Activated naive CD8-positive, alpha-beta T cell (primary cell): ENCODE results near the gene SCUBE2.

Experiments used
- H3K27ac Mint-ChIP-seq: one replicate; pipeline ENCODE4 v1.8.0; 2021; ENCODE audit warnings: mixed read lengths
- H3K27me3 Mint-ChIP-seq: one replicate; pipeline ENCODE4 v1.8.0; 2021; ENCODE audit warnings: mixed read lengths
- H3K36me3 Mint-ChIP-seq: one replicate; pipeline ENCODE4 v1.8.0; 2021; ENCODE audit warnings: mixed read lengths
- H3K4me1 Mint-ChIP-seq: one replicate; pipeline ENCODE4 v1.8.0; 2021; ENCODE audit warnings: low read depth, mixed read lengths
- H3K4me3 Mint-ChIP-seq: one replicate; pipeline ENCODE4 v1.8.0; 2021; ENCODE audit warnings: mild to moderate bottlenecking, mixed read lengths
- H3K9me3 Mint-ChIP-seq: one replicate; pipeline ENCODE4 v1.8.0; 2021; ENCODE audit warnings: low read depth, mixed read lengths

The SCUBE2 gene

GRCh38 chr11:9091044-9091922 lies at the start of gene SCUBE2:
SCUBE2 (minus strand) TSS chr11:9091599; CDS start chr11:9091528, 71 bp downstream.
- Mint-ChIP-seq H3K27ac (no peak within 1 kb of the TSS), H3K4me3 (peak within 1 kb of the TSS; percentile 73)

GRCh38 chr11:9141186-9141585 lies 49.8 kb upstream of the SCUBE2 start:
- Mint-ChIP-seq H3K9me3 (no peaks in the 10 kb centered on the region), H3K27me3 (no peaks in the 10 kb centered on the region), H3K4me1 (peaks cover 25% of the 10 kb centered on the region), H3K27ac (peak overlapping the region; percentile 50), H3K4me3 (no peak overlapping the region), H3K36me3 (peaks cover 11% of the 10 kb centered on the region)

More at GRCh38 chr11:9091044-9091922, at the start of gene SCUBE2:
- Mint-ChIP-seq H3K4me1 (peaks cover 7% of the 10 kb centered on the region), H3K27me3 (peaks cover 34% of the 10 kb centered on the region), H3K36me3 (no peaks in the 10 kb centered on the region), H3K9me3 (no peaks in the 10 kb centered on the region)

DNA sequence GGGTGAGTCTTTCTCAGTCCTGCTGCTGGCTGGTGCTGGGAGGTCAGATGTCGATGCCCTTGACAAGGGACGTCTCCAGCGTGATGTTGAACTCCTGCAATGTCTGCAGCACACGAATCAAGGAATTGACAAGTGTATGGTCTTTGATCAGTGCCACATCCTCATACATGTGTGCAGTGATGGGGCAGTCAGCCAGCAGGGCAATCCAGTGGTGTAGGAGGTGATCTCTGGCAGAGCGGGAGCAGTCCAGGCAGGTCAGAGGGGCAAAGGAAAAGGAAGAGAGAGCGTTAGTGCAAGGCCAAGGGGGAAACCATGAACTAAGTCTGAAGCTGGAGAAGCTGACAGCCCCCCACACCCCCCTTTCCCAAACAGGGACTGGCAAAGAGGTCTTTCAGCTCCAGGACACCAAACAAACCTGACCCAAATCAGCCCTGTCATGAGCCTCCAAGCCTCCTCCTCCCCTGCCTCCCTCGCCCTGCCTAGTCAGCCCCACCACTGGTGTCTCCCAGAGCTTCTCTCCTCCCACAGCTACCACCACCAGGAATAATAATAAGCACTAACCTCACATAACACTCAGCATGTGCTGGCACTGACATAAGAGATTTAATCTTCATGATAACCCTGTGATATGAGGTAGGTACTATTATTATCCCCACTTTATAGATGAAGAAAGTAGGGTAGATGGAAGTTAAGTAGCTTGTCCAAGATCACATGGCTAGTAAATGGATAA lies 48.4 kb upstream of the SCUBE2 start:
- H3K36me3 Mint-ChIP-seq = peaks cover 8% of the 10 kb centered on the region
- H3K4me1 Mint-ChIP-seq = peaks cover 22% of the 10 kb centered on the region
- H3K4me3 Mint-ChIP-seq = no peak overlapping the region
- peak overlapping the region; percentile 25 for H3K27ac Mint-ChIP-seq
- no peaks in the 10 kb centered on the region for H3K9me3 Mint-ChIP-seq
- H3K27me3 Mint-ChIP-seq = no peaks in the 10 kb centered on the region

DNA sequence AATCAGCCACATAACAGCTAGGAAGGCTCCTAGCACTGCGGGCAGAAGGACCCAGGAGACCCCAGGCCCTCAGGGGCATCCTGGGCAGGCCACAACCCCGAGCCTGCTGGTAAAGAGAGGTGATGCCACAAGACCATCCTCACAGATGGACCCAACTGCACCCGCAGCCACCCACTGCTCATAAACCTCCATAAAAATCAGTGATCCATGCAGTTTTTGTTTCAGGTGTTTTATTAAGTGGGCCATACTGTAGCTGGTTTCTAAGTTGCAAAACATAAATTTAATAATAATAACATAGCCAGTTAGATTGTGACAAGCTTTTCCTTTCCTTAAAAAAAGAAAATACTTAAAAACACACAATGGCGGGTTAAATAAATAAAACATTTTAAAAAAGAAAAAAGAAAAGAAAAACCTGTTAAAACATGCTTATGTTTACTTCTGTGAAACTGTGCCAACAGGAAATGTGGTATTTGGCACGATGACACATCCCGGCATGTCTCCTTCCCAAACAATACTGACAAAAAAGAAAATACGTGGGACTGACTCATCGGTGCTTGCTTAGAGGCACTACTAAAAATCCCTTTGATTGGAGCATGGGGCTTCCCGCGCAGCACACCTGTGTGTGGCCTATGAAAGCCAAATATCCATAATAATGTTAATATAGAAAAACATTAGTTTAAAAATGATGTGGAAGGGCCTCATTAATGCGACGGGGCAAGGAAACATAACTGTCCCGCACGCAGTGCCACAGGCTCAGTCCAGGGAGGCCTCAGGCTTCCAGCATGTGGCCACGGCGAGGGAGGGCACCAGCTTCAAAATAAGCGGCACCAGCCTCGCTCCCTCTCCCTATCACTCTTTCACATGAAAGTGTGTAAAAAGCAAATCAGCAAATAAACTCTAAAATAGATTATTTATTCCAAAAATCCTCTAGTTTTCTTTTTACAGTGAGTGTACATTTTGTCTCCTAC lies 47.5 kb upstream of the SCUBE2 start:
- Mint-ChIP-seq H3K27ac (no peak overlapping the region), H3K4me3 (no peak overlapping the region), H3K36me3 (peaks cover 8% of the 10 kb centered on the region), H3K9me3 (no peaks in the 10 kb centered on the region), H3K4me1 (peaks cover 21% of the 10 kb centered on the region), H3K27me3 (no peaks in the 10 kb centered on the region)

GRCh38 chr11:9138133-9138453 lies 46.7 kb upstream of the SCUBE2 start:
- no peaks in the 10 kb centered on the region for H3K27me3 Mint-ChIP-seq
- peaks cover 8% of the 10 kb centered on the region for H3K36me3 Mint-ChIP-seq
- H3K4me3 Mint-ChIP-seq = no peak overlapping the region
- no peak overlapping the region for H3K27ac Mint-ChIP-seq
- no peaks in the 10 kb centered on the region for H3K9me3 Mint-ChIP-seq
- H3K4me1 Mint-ChIP-seq = peaks cover 21% of the 10 kb centered on the region

- Mint-ChIP-seq H3K27me3 (no peaks in the 10 kb centered on the region), H3K9me3 (no peaks in the 10 kb centered on the region), H3K36me3 (peaks cover 8% of the 10 kb centered on the region), H3K4me1 (peaks cover 21% of the 10 kb centered on the region), H3K4me3 (no peak overlapping the region), H3K27ac (peak overlapping the region; percentile 7)
Observed at GRCh38 chr11:9137293-9138132, 46.1 kb upstream of the SCUBE2 start.

DNA sequence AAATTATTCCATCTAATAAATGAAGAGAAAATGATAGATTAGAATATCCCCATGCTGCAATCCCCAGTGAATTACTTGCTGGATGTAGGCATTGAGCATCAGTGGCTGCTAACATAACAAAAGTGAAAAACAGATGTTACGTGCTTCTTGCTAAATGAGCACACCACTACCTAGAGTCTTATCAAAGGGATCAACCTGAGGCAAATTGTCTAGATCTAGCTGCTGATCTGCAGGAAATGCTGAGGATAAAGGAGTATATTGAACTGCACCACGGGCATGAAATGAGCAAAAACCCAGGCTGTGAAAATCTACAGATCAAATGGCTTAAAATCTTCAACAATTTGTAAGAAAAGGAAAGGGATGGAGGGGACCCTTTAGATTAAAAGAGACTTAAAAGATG lies 45.3 kb upstream of the SCUBE2 start:
- Mint-ChIP-seq H3K27me3 (no peaks in the 10 kb centered on the region), H3K9me3 (no peaks in the 10 kb centered on the region), H3K27ac (no peak overlapping the region), H3K4me1 (peaks cover 21% of the 10 kb centered on the region), H3K36me3 (peaks cover 11% of the 10 kb centered on the region), H3K4me3 (no peak overlapping the region)

DNA sequence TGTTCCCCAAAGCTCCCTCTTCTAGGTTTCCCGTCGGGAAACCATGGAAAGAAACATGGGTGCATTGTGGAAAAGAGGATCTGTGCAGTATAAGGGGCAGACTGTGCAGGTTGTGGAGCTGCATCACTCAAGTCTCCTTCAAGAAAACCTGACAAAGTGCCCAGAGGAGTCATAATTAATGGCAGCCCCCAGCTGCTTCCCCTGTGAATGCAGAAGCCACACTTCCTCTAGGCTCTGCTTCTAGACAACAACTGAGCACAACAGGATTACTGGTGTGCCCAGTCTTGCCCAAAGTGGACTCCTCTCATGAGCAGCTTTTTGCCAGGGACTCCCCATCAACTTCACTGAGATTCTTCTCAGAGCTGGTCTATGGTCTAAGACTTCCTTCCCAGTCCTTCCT lies 42.6 kb upstream of the SCUBE2 start:
- Mint-ChIP-seq H3K9me3 (no peaks in the 10 kb centered on the region), H3K27ac (no peak overlapping the region), H3K27me3 (no peaks in the 10 kb centered on the region), H3K4me1 (peaks cover 13% of the 10 kb centered on the region), H3K36me3 (peaks cover 9% of the 10 kb centered on the region), H3K4me3 (no peak overlapping the region)

DNA sequence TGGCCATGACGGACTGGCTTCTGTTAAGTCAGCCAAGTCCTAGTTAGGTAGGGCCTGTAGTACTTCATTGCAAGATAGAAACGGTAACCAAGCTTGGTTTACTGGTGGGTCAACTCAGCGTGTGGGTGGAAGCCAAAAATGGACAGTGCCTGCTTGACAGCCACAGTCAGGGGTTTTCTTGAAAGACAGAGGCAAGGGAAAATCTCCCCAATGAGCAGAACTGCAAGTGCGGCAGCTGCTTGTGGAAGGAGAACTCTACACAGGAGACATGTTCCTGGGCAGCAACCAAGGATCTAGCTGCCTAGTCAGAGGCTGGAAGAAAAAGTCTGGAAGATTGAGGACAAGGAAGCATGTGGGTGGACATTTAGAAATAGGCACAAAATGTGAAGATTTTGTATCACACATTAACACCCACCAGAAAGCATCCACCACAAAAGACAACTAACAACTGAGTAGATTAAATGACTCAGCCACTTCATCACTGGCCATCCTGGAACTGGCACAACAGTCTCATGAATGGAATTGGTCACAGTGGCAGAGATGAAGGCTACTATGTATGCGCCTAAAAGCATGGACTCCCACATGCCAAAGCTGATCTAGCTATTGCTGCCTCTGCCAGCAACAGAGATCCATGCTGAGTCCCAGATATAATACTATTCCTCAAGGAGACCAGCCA lies 40.9 kb upstream of the SCUBE2 start:
- no peaks in the 10 kb centered on the region for H3K9me3 Mint-ChIP-seq
- H3K36me3 Mint-ChIP-seq = peaks cover 12% of the 10 kb centered on the region
- H3K27ac Mint-ChIP-seq = no peak overlapping the region
- H3K27me3 Mint-ChIP-seq = no peaks in the 10 kb centered on the region
- peaks cover 4% of the 10 kb centered on the region for H3K4me1 Mint-ChIP-seq
- no peak overlapping the region for H3K4me3 Mint-ChIP-seq

- Mint-ChIP-seq H3K4me3 (no peak overlapping the region), H3K27me3 (no peaks in the 10 kb centered on the region), H3K27ac (no peak overlapping the region)
Observed at GRCh38 chr11:9130297-9130696, 38.9 kb upstream of the SCUBE2 start.

GRCh38 chr11:9126636-9127035 lies 35.2 kb upstream of the SCUBE2 start:
- H3K4me3 Mint-ChIP-seq = no peak overlapping the region
- H3K27ac Mint-ChIP-seq = no peak overlapping the region

More at GRCh38 chr11:9130297-9130696, 38.9 kb upstream of the SCUBE2 start:
- Mint-ChIP-seq H3K4me1 (no peaks in the 10 kb centered on the region), H3K9me3 (no peaks in the 10 kb centered on the region), H3K36me3 (peaks cover 8% of the 10 kb centered on the region)

DNA sequence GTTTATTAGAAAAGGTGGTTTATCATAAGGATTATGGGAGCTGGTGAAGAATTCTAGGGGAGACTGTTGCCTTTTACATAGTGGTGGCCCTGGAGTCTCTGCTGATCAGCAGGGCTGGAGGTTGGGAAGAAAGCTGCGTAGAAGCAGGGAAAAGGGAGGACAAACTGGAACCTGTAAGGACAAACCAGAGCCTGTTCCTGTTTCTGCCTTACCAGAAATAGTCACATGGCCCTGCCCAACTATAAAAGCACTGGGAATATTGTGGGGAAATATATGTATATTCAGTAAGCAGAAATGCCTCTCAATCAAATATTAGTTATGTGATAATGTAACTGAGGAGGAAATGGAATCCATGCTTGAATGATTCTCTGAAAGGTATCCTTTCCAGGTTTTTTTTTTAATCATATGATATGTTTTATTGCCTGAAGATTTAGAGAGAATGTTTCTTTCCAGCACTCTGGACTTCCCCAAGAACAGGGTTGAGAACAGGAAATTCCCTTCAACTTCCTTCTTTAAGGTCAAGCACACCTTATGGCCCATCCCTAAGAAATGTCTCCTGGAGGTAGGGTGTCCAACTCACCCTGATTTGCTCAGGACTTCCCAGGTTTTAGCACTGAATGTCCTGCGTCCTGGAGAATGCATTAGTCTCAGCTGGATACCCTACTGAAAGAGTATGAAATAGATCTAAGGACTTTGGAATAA lies 33.9 kb upstream of the SCUBE2 start:
- H3K36me3 Mint-ChIP-seq = peaks cover 5% of the 10 kb centered on the region
- no peaks in the 10 kb centered on the region for H3K9me3 Mint-ChIP-seq
- H3K4me1 Mint-ChIP-seq = no peaks in the 10 kb centered on the region
- H3K27me3 Mint-ChIP-seq = no peaks in the 10 kb centered on the region
- no peak overlapping the region for H3K4me3 Mint-ChIP-seq
- no peak overlapping the region for H3K27ac Mint-ChIP-seq

More at GRCh38 chr11:9126636-9127035, 35.2 kb upstream of the SCUBE2 start:
- H3K36me3 Mint-ChIP-seq = peaks cover 5% of the 10 kb centered on the region
- no peaks in the 10 kb centered on the region for H3K9me3 Mint-ChIP-seq
- H3K27me3 Mint-ChIP-seq = no peaks in the 10 kb centered on the region
- no peaks in the 10 kb centered on the region for H3K4me1 Mint-ChIP-seq
